CD14-positive monocyte (primary cell): ENCODE results near the gene PLPPR4. TPM values are rescaled to one million over a fixed set of nuclear protein-coding genes. Genes with fewer than 3 reads are reported as not detected.

Experiments
- DNase-seq, 3 donors: peaks; one replicate each; pipeline ENCODE4 v3.0.0-alpha.2; 2011 to 2022
- H2AFZ ChIP-seq: 2 replicates; pipeline ENCODE4 v1.6.0; 2012; ENCODE audit warnings: mild to moderate bottlenecking, low read depth, low read length, inconsistent platforms; ENCODE audit not compliant: insufficient read depth, poor library complexity, severe bottlenecking
- H3K27ac ChIP-seq, 2 donors: 1 replicate in 1 of 2; 2 replicates in 1 of 2; pipeline ENCODE4 v1.5.1; 2012 to 2013; ENCODE audit warnings: low read length in 2 of 2, control low read depth in 1 of 2, inconsistent platforms in 1 of 2, low read depth in 1 of 2, mild to moderate bottlenecking in 1 of 2
- H3K27me3 ChIP-seq, 2 donors: one replicate each; pipeline versions ENCODE4 v1.6.0 to v1.6.1; 2011 to 2013; ENCODE audit warnings: low read length in 2 of 2; ENCODE audit not compliant: control insufficient read depth in 2 of 2, insufficient read depth in 2 of 2
- H3K36me3 ChIP-seq, 2 donors: replicated peaks in 1 of 2; 1 replicate in 1 of 2; 2 replicates in 1 of 2; pipeline versions ENCODE4 v1.5.1 to v1.6.1; 2012 to 2013; ENCODE audit warnings: low read length in 2 of 2, control low read depth in 1 of 2, inconsistent platforms in 1 of 2, mild to moderate bottlenecking in 1 of 2; ENCODE audit not compliant: insufficient read depth in 2 of 2, control insufficient read depth in 1 of 2
- H3K4me1 ChIP-seq, 2 donors: 1 replicate in 1 of 2; 2 replicates in 1 of 2; pipeline versions ENCODE4 v1.5.1 to v1.6.1; 2012 to 2013; ENCODE audit warnings: low read length in 2 of 2, control low read depth in 1 of 2, inconsistent platforms in 1 of 2, mild to moderate bottlenecking in 1 of 2, moderate library complexity in 1 of 2; ENCODE audit not compliant: insufficient read depth in 2 of 2, control insufficient read depth in 1 of 2
- H3K4me2 ChIP-seq: replicated peaks from 2 replicates; pipeline ENCODE3; 2012; ENCODE audit warnings: low read length, moderate library complexity, mild to moderate bottlenecking; ENCODE audit not compliant: poor library complexity, severe bottlenecking; ENCODE audit errors: extremely low read depth
- H3K4me3 ChIP-seq, 3 experiments: fragments of 200-600 bp in 1 of 3; sonication (generic) in 1 of 3; replicated peaks in 1 of 3; 1 replicate in 2 of 3; 2 replicates in 1 of 3; pipeline ENCODE4 v1.5.1; 2011 to 2013; ENCODE audit warnings: low read length in 3 of 3, mild to moderate bottlenecking in 3 of 3, control low read depth in 2 of 3, low read depth in 2 of 3, inconsistent platforms in 1 of 3, moderate library complexity in 1 of 3
- H3K79me2 ChIP-seq: 2 replicates; pipeline ENCODE4 v1.6.0; 2012; ENCODE audit warnings: mild to moderate bottlenecking, control low read depth, inconsistent platforms, low read length, moderate library complexity; ENCODE audit not compliant: insufficient read depth
- H3K9ac ChIP-seq: 2 replicates; pipeline ENCODE4 v1.6.0; 2017; ENCODE audit warnings: low read length, mild to moderate bottlenecking; ENCODE audit not compliant: insufficient read depth, poor library complexity, severe bottlenecking
- H3K9me3 ChIP-seq, 2 donors: replicated peaks in 1 of 2; 1 replicate in 1 of 2; 2 replicates in 1 of 2; pipeline versions ENCODE4 v1.5.1 to v1.6.1; 2012 to 2013; ENCODE audit warnings: low read length in 2 of 2, control low read depth in 1 of 2; ENCODE audit not compliant: control insufficient read depth in 1 of 2, insufficient read depth in 1 of 2
- H4K20me1 ChIP-seq: 2 replicates; pipeline ENCODE4 v1.6.0; 2012; ENCODE audit warnings: mild to moderate bottlenecking, low read length, control low read depth, moderate library complexity; ENCODE audit not compliant: insufficient read depth
- H3K27ac Mint-ChIP-seq, 7 donors: one replicate each; pipeline ENCODE4 v1.8.0; 2020; ENCODE audit warnings: mild to moderate bottlenecking in 7 of 7, mixed read lengths in 7 of 7, moderate library complexity in 6 of 7, inconsistent platforms in 2 of 7
- H3K27me3 Mint-ChIP-seq, 3 donors: one replicate each; pipeline ENCODE4 v1.8.0; 2021 to 2022; ENCODE audit warnings: low read depth in 3 of 3, mild to moderate bottlenecking in 3 of 3, mixed read lengths in 3 of 3, moderate library complexity in 3 of 3, inconsistent platforms in 1 of 3
- H3K36me3 Mint-ChIP-seq, 2 donors: one replicate each; pipeline ENCODE4 v1.8.0; 2020; ENCODE audit warnings: mixed read lengths in 2 of 2, inconsistent platforms in 1 of 2, mild to moderate bottlenecking in 1 of 2
- H3K4me1 Mint-ChIP-seq: one replicate; pipeline ENCODE4 v1.8.0; 2020; ENCODE audit warnings: mild to moderate bottlenecking, mixed read lengths
- H3K4me3 Mint-ChIP-seq, 2 donors: one replicate each; pipeline ENCODE4 v1.8.0; 2020; ENCODE audit warnings: mild to moderate bottlenecking in 2 of 2, mixed read lengths in 2 of 2, moderate library complexity in 1 of 2
- H3K9me3 Mint-ChIP-seq, 7 donors: one replicate each; pipeline ENCODE4 v1.8.0; 2020 to 2022; ENCODE audit warnings: mixed read lengths in 7 of 7, mild to moderate bottlenecking in 6 of 7, moderate library complexity in 6 of 7, inconsistent platforms in 2 of 7
- WGBS: methylation state at CpG from one replicate; pipeline ENCODE4 v1.1.5; 2013; ENCODE audit warnings: missing lambda C conversion rate; ENCODE audit not compliant: insufficient coverage; 5-methylcytosine and 5-hydroxymethylcytosine counted together
- intact Hi-C, 2 donors: fragments of 100-400 bp; cut with micrococcal nuclease; formaldehyde crosslinking; loops; one replicate each; pipeline versions ENCODE4 v1.15.0 to v1.15.1; 2023
- polyA plus RNA-seq, 3 donors: library from polyadenylated mRNA; depleted of rRNA in 1 of 3; unstranded in 2 of 3; stranded (reverse) in 1 of 3; fragments of 300-500 nt in 2 of 3; fragments of >200 nt in 1 of 3; fragmentation: Illumina TruSeq in 2 of 3; gene quantifications; 1 replicate in 2 of 3; 2 replicates in 1 of 3; pipeline ENCODE4 v1.2.3, GENCODE V29; 2012 to 2021
- TF ChIP-seq, protein P1 (sequence below): fragments of 200-600 bp; IDR thresholded peaks from one replicate; pipeline ENCODE4 v1.8.0; 2022; ENCODE audit warnings: antibody characterized with exemption, mild to moderate bottlenecking

Gene PLPPR4
- polyA plus RNA-seq, 3 donors = not detected

GRCh38 chr1:99327357-99327756 is 63.1 kb downstream of the PLPPR4 start:
- Histone ChIP-seq H2AFZ (no peak overlapping the region), H3K27me3 (no peaks in the 10 kb centered on the region), H3K9me3 (no peaks in the 10 kb centered on the region), H3K9ac (no peak overlapping the region), H3K27ac (no peak overlapping the region), H3K4me1 (no peaks in the 10 kb centered on the region), H3K4me3 (no peak overlapping the region), H3K36me3 (no peaks in the 10 kb centered on the region), H3K79me2 (no peaks in the 10 kb centered on the region), H4K20me1 (no peaks in the 10 kb centered on the region), H3K4me2 (no peak overlapping the region)
- no peak overlapping the region for H3K4me3 Mint-ChIP-seq
- H3K27me3 Mint-ChIP-seq = peaks cover 0 to 2% (median 0%) of the 10 kb centered on the region in 3 donors
- H3K4me1 Mint-ChIP-seq = no peaks in the 10 kb centered on the region
- no peak for DNase-seq
- WGBS = no CpG with 5 or more reads among the region's 3 CpGs
- intact Hi-C loops = no loop called here
- peaks cover 0 to 3% (median 0%) of the 10 kb centered on the region in 7 donors for H3K9me3 Mint-ChIP-seq
- H3K36me3 Mint-ChIP-seq = no peaks in the 10 kb centered on the region
- H3K27ac Mint-ChIP-seq = no peak overlapping the region
- TF ChIP-seq, protein P1, sequence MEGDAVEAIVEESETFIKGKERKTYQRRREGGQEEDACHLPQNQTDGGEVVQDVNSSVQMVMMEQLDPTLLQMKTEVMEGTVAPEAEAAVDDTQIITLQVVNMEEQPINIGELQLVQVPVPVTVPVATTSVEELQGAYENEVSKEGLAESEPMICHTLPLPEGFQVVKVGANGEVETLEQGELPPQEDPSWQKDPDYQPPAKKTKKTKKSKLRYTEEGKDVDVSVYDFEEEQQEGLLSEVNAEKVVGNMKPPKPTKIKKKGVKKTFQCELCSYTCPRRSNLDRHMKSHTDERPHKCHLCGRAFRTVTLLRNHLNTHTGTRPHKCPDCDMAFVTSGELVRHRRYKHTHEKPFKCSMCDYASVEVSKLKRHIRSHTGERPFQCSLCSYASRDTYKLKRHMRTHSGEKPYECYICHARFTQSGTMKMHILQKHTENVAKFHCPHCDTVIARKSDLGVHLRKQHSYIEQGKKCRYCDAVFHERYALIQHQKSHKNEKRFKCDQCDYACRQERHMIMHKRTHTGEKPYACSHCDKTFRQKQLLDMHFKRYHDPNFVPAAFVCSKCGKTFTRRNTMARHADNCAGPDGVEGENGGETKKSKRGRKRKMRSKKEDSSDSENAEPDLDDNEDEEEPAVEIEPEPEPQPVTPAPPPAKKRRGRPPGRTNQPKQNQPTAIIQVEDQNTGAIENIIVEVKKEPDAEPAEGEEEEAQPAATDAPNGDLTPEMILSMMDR = no peak

- no peak overlapping the region for H3K27ac Mint-ChIP-seq
Observed at GRCh38 chr1:99328171-99328570, 63.9 kb downstream of the PLPPR4 start.

More at GRCh38 chr1:99328171-99328570, 63.9 kb downstream of the PLPPR4 start:
- intact Hi-C loops = no loop called here
- Histone ChIP-seq H2AFZ (no peak overlapping the region), H3K36me3 (no peaks in the 10 kb centered on the region), H3K27ac (no peak overlapping the region), H3K79me2 (no peaks in the 10 kb centered on the region), H3K4me1 (no peaks in the 10 kb centered on the region), H3K4me3 (no peak overlapping the region), H3K9ac (no peak overlapping the region), H3K4me2 (no peak overlapping the region), H3K9me3 (no peaks in the 10 kb centered on the region), H4K20me1 (no peaks in the 10 kb centered on the region), H3K27me3 (no peaks in the 10 kb centered on the region)
- no peak for DNase-seq
- Mint-ChIP-seq H3K27me3 (peaks cover 0 to 2% (median 2%) of the 10 kb centered on the region in 3 donors), H3K4me3 (no peak overlapping the region), H3K36me3 (no peaks in the 10 kb centered on the region), H3K9me3 (peaks cover 0 to 3% (median 0%) of the 10 kb centered on the region in 7 donors), H3K4me1 (no peaks in the 10 kb centered on the region)
- no CpG with 5 or more reads among the region's 1 CpG for WGBS
- TF ChIP-seq, protein P1 = no peak
